Vagina (tissue), 2 donors: ENCODE data around the gene GSG1L. TPM values are rescaled to one million over a fixed set of nuclear protein-coding genes. Genes with fewer than 3 reads are reported as not detected.
A peak's percentile ranks its signal among the peaks of the same experiment; 100 is the strongest.

Experiments
- DNase-seq, 2 donors: peaks; one replicate each; pipeline ENCODE4 v3.0.0-alpha.2; 2017; ENCODE audit errors: extremely low spot score in 2 of 2
- H3K27ac ChIP-seq: fragments of 200-600 bp; sonication (generic); one replicate; pipeline ENCODE4 v1.5.1; 2019
- H3K27me3 ChIP-seq: fragments of 200-600 bp; sonication (generic); one replicate; pipeline ENCODE4 v1.5.1; 2019
- H3K36me3 ChIP-seq, 2 donors: fragments of 200-600 bp; sonication (generic); one replicate each; pipeline ENCODE4 v1.5.1; 2017 to 2019
- H3K4me1 ChIP-seq: fragments of 200-600 bp; sonication (generic); one replicate; pipeline ENCODE4 v1.5.1; 2019
- H3K4me3 ChIP-seq, 2 donors: fragments of 200-600 bp; sonication (generic); 1 replicate in 1 of 2; 2 replicates in 1 of 2; pipeline ENCODE4 v1.5.1; 2016 to 2019
- H3K9me3 ChIP-seq: fragments of 200-600 bp; sonication (generic); one replicate; pipeline ENCODE4 v1.5.1; 2019
- CTCF ChIP-seq, 3 experiments: fragments of 450-650 bp in 2 of 3; fragments of 200-600 bp in 1 of 3; sonication (generic) in 1 of 3; IDR thresholded peaks; one replicate each; pipeline ENCODE4 v1.5.1; 2017 to 2019; ENCODE audit warnings: antibody characterized with exemption in 3 of 3, mild to moderate bottlenecking in 2 of 3, moderate library complexity in 2 of 3
- POLR2A ChIP-seq, 2 donors: fragments of 450-650 bp; IDR thresholded peaks; one replicate each; pipeline ENCODE4 v1.6.1; 2017; ENCODE audit warnings: antibody characterized with exemption in 2 of 2, mild to moderate bottlenecking in 2 of 2, moderate library complexity in 2 of 2
- POLR2AphosphoS5 ChIP-seq, 2 donors: sonication (generic); formaldehyde crosslinking; IDR thresholded peaks; one replicate each; pipeline ENCODE4 v1.9.0; 2017; ENCODE audit warnings: antibody characterized with exemption in 2 of 2, mild to moderate bottlenecking in 2 of 2, low read depth in 1 of 2; ENCODE audit not compliant: insufficient read depth in 1 of 2
- intact Hi-C: fragments of 100-400 bp; cut with DNase I; formaldehyde crosslinking; loops from one replicate; pipeline ENCODE4 v1.15.1; 2023
- total RNA-seq: library from RNA; depleted of rRNA; stranded (reverse); fragments of >200 nt; gene quantifications from one replicate; pipeline ENCODE4 v1.2.3, GENCODE V29; 2016

GSG1L gene
- total RNA-seq, 1 donor from 2014 or later = not detected

GRCh38 chr16:27781981-27782880 is 281.3 kb downstream of the GSG1L start:
- Histone ChIP-seq H3K4me1 (peaks cover 12% of the 10 kb centered on the region), H3K27me3 (no peaks in the 10 kb centered on the region), H3K9me3 (no peaks in the 10 kb centered on the region), H3K4me3 (no peak overlapping the region), H3K36me3 (no peaks in the 10 kb centered on the region), H3K27ac (no peak overlapping the region)
- no peak for DNase-seq
- TF ChIP-seq POLR2A (IDR thresholded peaks at IDR 0.05) (no peak), CTCF (IDR thresholded peaks at IDR 0.05) (no peak), POLR2AphosphoS5 (IDR thresholded peaks at IDR 0.05; ENCODE audit: insufficient read depth in 1 of 2, low read depth in 1 of 2) (no peak)
- intact Hi-C loops = no loop called here

GRCh38 chr16:27781195-27781524 is 282.4 kb downstream of the GSG1L start:
- Histone ChIP-seq H3K4me3 (no peak overlapping the region), H3K9me3 (no peaks in the 10 kb centered on the region), H3K4me1 (peaks cover 12% of the 10 kb centered on the region), H3K36me3 (no peaks in the 10 kb centered on the region), H3K27me3 (no peaks in the 10 kb centered on the region), H3K27ac (no peak overlapping the region)
- intact Hi-C loops = no loop called here
- TF ChIP-seq POLR2A (IDR thresholded peaks at IDR 0.05) (no peak), CTCF (IDR thresholded peaks at IDR 0.05) (no peak), POLR2AphosphoS5 (IDR thresholded peaks at IDR 0.05; ENCODE audit: insufficient read depth in 1 of 2, low read depth in 1 of 2) (no peak)
- DNase-seq = no peak

GRCh38 chr16:27780468-27781194 is 282.9 kb downstream of the GSG1L start:
- Histone ChIP-seq H3K4me3 (no peak overlapping the region), H3K4me1 (peaks cover 12% of the 10 kb centered on the region), H3K9me3 (no peaks in the 10 kb centered on the region), H3K27ac (no peak overlapping the region), H3K36me3 (no peaks in the 10 kb centered on the region), H3K27me3 (no peaks in the 10 kb centered on the region)
- TF ChIP-seq POLR2A (IDR thresholded peaks at IDR 0.05) = no peak
- TF ChIP-seq POLR2AphosphoS5 (IDR thresholded peaks at IDR 0.05; ENCODE audit: insufficient read depth in 1 of 2, low read depth in 1 of 2) = no peak
- no peak for TF ChIP-seq CTCF (IDR thresholded peaks at IDR 0.05)
- intact Hi-C loops = no loop called here
- no peak for DNase-seq

GRCh38 chr16:27779641-27780164 is 283.8 kb downstream of the GSG1L start:
- H3K4me3 ChIP-seq = no peak overlapping the region
- no peak overlapping the region for H3K27ac ChIP-seq
- peaks cover 12% of the 10 kb centered on the region for H3K4me1 ChIP-seq
- DNase-seq = no peak
- intact Hi-C loops = no loop called here
- no peak for TF ChIP-seq POLR2AphosphoS5 (IDR thresholded peaks at IDR 0.05; ENCODE audit: insufficient read depth in 1 of 2, low read depth in 1 of 2)
- peak in 1 of 3 experiments; percentile 15 for TF ChIP-seq CTCF (IDR thresholded peaks at IDR 0.05)
- no peaks in the 10 kb centered on the region for H3K27me3 ChIP-seq
- no peaks in the 10 kb centered on the region for H3K9me3 ChIP-seq
- no peaks in the 10 kb centered on the region for H3K36me3 ChIP-seq
